Body of pancreas (tissue), 4 donors: ENCODE measurements around the gene DENND2A.

ENCODE experiments used
- POLR2A ChIP-seq, 3 donors: fragments of 450-650 bp; IDR thresholded peaks; one replicate each; pipeline ENCODE4 v1.6.1; 2016; ENCODE audit warnings: antibody characterized with exemption in 3 of 3, mild to moderate bottlenecking in 2 of 3
- TF ChIP-seq, protein P1 (sequence below), 7 experiments: fragments of 450-650 bp in 4 of 7; fragments of 200-600 bp in 3 of 7; sonication (generic) in 3 of 7; IDR thresholded peaks; one replicate each; pipeline ENCODE4 v1.5.1; 2016 to 2019; ENCODE audit warnings: antibody characterized with exemption in 7 of 7

DNA sequence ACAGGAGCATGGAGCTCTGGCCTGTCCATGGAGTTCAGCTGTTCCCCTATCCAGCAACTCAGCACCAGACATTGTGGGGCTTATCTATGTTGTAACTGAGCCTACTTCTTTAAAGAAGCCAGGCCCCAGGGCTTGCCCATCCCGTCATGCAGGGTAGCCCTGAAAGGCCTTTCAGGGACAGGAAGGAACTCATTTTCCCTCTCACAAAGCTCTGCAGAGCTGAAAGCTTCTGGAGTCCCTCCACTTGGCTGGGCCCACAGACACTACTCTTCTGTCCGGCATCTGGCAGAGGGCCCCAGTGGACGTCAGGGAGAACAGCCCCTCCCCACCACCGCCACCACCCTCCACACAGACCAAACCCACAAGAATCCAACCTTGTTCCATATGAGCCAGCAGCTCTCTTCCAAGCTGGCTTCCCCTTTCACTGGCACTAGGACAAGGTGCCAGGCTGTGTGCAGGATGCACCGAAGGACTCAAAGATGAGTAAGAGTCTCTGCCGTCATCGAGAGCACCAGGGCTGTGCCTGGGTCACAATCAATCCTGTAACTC, 33.1 kb downstream of the DENND2A start:
- TF ChIP-seq, protein P1, sequence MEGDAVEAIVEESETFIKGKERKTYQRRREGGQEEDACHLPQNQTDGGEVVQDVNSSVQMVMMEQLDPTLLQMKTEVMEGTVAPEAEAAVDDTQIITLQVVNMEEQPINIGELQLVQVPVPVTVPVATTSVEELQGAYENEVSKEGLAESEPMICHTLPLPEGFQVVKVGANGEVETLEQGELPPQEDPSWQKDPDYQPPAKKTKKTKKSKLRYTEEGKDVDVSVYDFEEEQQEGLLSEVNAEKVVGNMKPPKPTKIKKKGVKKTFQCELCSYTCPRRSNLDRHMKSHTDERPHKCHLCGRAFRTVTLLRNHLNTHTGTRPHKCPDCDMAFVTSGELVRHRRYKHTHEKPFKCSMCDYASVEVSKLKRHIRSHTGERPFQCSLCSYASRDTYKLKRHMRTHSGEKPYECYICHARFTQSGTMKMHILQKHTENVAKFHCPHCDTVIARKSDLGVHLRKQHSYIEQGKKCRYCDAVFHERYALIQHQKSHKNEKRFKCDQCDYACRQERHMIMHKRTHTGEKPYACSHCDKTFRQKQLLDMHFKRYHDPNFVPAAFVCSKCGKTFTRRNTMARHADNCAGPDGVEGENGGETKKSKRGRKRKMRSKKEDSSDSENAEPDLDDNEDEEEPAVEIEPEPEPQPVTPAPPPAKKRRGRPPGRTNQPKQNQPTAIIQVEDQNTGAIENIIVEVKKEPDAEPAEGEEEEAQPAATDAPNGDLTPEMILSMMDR (IDR thresholded peaks at IDR 0.05) = no peak
- no peak for TF ChIP-seq POLR2A (IDR thresholded peaks at IDR 0.05)
